HG03378 (cell line): ENCODE data around the gene ZNF234.
A peak's percentile ranks its signal among the peaks of the same experiment; 100 is the strongest.
"Not testable (repeated sequence)": the region's sequence is repeated elsewhere in the genome, so short reads cannot be mapped to it uniquely, and the experiment has no call there.

Experiments
- ATAC-seq: cut with Tn5 transposase; IDR thresholded peaks from one replicate; pipeline ENCODE4 v1.9.1; 2021; ENCODE audit warnings: mild to moderate bottlenecking, moderate library complexity; ENCODE audit not compliant: unreplicated experiment

ZNF234 gene

DNA sequence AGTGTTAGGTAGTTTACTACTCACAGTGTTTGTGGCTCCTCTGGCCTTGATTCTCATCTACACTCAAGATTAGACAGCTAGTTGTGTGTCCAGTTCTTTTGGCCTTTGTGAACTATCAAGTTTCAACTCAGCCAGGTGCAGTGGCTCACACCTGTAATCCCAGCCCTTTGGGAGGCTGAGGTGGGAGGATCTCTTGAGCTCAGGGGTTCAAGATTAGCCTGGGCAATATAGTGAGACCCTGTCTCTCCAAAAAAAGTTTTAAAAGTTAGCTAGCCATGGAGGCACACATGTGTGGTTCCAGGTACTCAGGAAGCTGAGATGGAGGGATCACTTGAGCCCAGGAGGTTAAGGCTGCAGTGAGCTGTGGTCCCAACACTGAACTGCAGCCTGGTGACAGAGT is 39.6 kb downstream of the ZNF234 start:
- no peak for ATAC-seq

- no peak for ATAC-seq
These were observed 40.8 kb downstream of the ZNF234 start for GRCh38 chr19:44182145-44182544.

DNA sequence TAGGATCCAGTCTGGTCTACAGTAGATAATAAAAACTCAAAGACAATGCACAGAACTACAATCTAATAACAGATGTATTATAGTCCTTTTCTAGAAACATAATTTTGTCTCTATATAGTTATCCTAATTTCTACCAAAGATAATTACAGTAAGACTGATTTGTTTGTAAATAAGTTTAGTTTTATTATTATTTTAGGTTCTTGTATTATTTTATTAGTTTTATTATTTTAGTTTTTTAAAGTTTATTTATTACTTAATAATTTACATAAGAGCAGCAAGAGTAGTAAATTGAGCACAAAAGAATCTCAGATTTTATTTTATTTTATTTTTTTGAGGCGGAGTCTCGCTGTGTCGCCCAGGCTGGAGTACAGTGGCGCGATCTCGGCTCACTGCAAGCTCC is 48.7 kb downstream of the ZNF234 start:
- no peak for ATAC-seq

- ATAC-seq, result no peak
These were observed 50.8 kb downstream of the ZNF234 start for GRCh38 chr19:44192127-44192526.

DNA sequence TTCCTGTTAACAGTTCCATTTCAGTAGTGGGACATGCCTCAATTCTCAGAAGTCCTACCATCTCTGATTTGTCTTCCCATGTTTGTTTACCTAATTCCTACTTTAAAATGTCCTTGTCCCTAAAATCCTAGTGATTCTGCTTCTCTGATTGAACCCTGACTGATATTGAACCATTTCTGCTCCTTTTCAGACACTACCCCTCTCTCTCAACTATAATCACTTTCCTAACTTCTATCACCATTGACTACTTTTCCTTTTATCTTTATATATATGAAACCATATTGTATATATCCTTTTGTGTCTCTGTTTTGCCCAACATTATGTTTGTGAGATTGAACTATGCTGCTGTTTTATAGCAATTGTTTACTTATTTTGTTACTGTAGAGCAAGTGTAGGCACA is 55.4 kb downstream of the ZNF234 start:
- no peak for ATAC-seq

DNA sequence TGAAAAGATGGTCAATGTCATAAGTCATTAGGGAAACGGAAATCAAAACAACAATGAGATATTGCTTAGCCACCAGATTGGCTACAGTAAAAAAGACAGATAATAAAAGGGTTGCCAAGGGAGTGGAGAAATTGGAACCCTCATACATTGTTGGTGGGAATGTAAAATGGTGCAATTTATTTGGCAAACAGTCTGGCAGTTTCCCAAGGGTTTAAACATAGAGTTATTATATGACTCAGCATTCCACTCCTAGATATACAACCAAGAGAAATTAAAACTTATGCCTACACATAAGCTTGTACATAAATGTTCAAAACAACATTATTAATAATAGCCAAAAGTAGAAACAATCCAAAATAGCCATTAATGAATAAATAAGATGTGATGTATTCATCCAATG is 61.1 kb downstream of the ZNF234 start:
- ATAC-seq, result no peak

DNA sequence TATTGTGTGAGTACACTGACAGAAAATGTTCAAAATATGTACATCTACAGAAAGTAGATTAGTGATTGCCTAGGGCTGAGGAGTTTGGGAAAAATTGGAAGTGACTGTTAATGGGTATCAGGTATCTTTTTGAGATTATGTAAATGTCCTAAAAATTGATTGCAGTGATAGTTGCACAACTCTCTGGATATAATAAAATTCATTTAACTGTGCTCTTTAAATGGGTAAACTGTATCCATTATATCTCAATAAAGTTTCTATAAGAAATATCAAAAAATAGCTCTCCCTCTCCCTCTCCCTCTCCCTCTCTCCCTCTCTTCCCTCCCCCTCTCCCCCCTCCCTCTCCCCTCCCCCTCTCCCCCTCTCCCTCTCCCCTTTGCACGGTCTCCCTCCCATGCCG is 61.6 kb downstream of the ZNF234 start:
- no peak for ATAC-seq

GRCh38 chr19:44203877-44204276 is 62.5 kb downstream of the ZNF234 start:
- not testable (repeated sequence) for ATAC-seq

GRCh38 chr19:44204772-44205171 is 63.4 kb downstream of the ZNF234 start:
- no peak for ATAC-seq

GRCh38 chr19:44207126-44207803 is 65.9 kb downstream of the ZNF234 start:
- ATAC-seq, result peak; percentile 67
